GM21360 (cell line): Measurements from ENCODE around the gene TNNI3K.

ENCODE experiments used
- ATAC-seq: cut with Tn5 transposase; IDR thresholded peaks from one replicate; pipeline ENCODE4 v1.9.1; 2021; ENCODE audit warnings: mild to moderate bottlenecking, moderate library complexity; ENCODE audit not compliant: unreplicated experiment

Gene TNNI3K

GRCh38 chr1:74286414-74286813, 51.2 kb downstream of the TNNI3K start:
- ATAC-seq: no peak

DNA sequence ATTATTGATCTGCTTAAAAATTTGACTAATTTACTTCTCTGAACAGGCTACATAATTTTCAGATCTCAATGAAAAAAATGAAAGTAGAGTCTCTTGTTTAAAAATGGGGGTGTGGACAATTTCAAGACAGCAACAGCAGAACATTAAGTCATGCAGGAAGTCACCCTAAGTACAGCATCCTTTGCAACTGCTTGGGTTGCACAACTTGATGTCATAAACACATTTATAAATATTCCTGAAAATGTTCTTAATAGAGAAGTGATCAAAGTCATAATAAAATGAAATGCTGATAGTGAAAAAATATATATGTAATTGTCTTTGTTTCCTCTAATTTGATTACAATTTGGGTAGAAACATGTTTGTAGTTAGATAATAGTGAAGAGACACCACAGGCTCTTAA, 79.3 kb downstream of the TNNI3K start:
- no peak for ATAC-seq

GRCh38 chr1:74316302-74316701, 81.1 kb downstream of the TNNI3K start:
- no peak for ATAC-seq

- ATAC-seq: no peak
Observed at GRCh38 chr1:74317663-74318062, 82.5 kb downstream of the TNNI3K start.

GRCh38 chr1:74323937-74324473, 88.8 kb downstream of the TNNI3K start:
- ATAC-seq: no peak

- ATAC-seq: no peak
Observed at GRCh38 chr1:74324684-74325448, 89.7 kb downstream of the TNNI3K start.

GRCh38 chr1:74328851-74329250, 93.7 kb downstream of the TNNI3K start:
- ATAC-seq: no peak

DNA sequence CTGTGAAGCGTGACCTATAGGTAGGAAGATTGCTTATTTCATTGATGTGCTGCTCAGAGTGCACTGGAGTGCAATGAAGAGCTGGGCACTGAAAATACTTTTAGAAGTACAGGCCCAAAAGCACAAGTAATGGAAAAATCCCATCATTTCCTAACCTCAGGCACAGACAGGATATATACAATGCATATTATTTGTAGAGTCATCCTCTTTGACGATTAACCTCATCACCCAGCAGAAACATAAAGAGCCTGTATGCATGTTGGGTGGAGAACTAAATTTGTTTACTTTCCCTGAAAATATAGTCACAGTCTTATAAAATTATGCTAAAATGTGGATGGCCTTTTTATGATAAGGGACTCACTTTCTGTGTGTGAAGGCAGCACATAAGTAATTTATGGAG, 98.1 kb downstream of the TNNI3K start:
- no peak for ATAC-seq

- ATAC-seq: no peak
Observed at GRCh38 chr1:74334147-74334546, 99.0 kb downstream of the TNNI3K start.

GRCh38 chr1:74340656-74341055, 105.5 kb downstream of the TNNI3K start:
- no peak for ATAC-seq

GRCh38 chr1:74341702-74342339, 106.6 kb downstream of the TNNI3K start:
- no peak for ATAC-seq

DNA sequence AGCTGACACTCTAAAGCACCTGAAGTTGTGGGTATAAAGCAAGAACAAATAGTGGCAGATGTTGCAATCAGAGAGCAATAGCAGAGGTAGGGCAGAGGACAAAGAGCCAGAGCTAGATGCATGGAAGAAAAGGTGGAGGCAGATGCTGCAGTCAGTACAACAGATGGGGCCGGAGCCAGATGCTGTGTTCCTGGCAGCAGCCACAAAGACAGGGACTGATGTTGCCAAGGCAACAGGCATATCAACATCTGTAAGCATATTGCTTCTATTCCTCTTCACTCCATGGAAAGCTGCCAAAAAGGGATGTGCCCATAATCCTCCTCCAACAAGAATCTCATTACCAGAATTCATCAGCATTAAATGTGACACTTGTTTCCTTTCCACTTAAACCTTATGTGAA, 108.0 kb downstream of the TNNI3K start:
- no peak for ATAC-seq

DNA sequence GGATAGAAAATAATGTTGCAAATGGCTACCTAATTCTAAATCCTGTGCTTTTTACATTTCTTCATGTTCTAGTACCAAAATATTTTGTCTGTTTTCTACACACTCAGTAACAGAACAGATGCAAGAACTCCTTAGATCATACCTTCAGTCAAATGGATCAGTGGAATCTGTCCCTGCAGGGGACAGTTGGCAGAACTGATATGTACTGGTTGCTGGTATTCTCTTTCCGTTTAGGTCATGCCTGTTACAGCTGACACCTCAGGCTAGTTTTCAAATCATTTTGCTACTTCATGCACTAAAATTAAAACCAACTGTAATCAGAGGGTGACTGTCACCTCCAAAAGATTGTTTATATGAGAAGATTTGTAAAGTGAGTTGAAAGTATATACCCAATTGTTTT, 109.2 kb downstream of the TNNI3K start:
- ATAC-seq: no peak

DNA sequence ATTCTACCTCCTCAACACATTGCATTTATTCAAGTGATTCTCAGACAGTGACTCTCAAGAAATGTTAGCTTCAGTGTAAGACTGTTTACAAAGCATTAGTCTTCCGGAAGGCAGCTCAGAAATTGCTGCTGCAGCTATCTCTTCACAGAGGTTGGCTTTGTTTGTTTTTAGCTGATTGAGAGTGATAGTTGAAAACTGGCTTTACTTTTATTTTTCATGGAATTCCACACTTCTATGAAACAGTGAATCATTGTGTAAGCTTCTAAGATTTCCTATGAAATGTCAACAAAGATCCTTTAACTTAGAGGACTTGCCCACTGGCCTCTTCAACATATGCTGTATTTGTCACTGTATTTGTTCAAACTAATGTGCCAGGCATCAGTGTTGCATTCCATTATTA, 121.3 kb downstream of the TNNI3K start:
- no peak for ATAC-seq

DNA sequence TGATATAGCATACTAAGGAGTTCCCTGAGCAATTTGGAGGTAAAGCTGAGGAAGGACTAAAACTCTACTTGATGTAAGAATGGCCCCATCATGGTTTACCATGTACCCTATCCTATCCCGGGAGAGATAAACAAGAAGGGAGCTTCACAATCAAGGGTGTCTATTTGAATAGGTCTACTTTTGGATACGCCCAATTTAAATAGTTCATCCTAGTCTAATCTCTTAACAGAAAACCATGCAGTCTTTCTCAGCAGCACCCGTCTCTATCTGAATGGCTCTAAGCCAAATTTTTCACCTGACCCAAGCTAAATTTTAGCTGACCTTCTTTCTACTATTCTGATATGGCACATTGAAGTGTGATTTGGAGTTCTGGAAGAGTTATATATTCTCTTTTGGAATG, 122.0 kb downstream of the TNNI3K start:
- ATAC-seq: no peak

DNA sequence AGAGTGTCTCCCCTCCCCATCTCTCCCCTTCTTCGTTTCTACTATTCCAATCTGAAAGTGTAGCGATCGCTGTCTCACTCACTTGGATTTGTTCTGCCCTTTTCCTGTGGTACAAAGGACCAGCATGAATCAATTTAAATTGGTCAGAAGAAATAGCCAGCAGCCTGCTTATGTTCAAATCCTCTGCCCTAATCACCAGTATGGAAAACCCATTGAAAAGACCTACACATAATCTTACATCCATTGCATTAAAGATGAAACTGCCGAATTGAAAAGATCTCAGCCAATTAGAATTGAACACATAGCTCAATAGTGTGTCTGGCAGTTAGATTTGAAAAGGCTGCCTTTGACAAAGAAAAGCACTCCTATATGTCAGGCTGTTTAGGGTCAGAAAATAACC, 122.6 kb downstream of the TNNI3K start:
- no peak for ATAC-seq

- ATAC-seq: no peak
Observed at GRCh38 chr1:74362691-74363090, 127.5 kb downstream of the TNNI3K start.

DNA sequence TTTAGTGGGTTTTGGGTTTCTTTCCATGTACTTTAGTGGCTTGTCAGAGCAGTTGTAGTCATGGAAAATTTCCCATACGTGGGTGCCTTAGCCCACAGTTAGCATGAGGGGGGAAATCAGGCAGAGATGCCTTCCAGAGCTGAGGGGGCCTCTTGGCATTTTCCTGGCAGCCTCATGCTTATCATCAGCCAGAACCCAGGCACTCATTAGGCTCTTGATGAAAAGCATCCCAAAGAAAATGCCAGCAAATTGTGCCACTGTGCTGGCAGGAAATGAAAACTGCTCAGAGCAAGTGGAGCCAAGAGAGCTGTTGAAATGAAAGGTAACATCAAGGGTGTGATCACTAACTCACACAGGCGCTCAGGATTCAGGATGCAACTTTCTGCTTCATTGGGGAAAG, 128.0 kb downstream of the TNNI3K start:
- ATAC-seq: no peak

DNA sequence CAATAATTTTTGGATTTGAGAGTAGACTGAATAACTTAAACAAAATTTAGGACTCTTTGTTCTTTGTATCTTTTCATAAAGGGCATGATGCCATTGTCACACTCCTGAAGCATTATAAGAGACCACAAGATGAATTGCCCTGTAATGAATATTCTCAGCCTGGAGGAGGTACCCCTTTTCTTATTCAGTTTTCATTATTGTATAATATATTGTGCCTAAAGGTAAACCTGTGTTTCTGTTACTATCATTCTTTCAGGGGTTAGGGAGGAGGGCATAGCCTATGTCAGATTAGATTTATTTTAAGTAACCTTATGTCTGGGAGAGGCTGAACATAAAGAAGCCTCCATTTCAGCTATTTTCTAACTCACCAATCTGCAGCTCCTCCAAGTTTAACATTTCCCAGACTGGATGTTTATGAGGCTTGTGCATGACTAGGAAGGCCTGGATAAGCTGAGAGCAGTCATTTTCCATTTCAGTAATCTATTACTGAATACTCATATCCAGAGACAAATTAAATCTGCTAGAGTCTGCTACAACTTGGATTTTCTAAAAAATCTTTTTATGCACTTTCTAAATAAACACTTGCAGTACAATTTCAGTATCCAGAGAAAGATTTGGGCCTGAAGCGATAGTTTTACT, 132.1 kb downstream of the TNNI3K start:
- no peak for ATAC-seq

DNA sequence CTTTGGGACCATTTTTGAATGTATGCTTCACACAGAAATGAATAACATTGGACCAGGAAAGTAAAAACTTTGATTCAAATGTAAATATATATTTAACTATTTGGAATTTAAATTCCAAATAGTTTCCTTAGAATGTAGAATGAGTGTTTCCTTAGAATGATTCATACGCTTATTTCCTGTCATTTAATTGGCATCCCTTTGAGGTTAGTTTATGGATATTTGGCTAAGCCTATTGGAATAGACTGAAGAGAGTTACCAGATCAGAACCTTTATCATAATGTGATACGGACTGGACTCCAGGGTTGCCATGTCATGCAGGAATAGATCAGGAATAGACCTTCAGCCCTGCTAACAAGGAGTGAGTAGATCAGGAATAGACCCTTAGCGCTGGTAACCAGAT, 133.1 kb downstream of the TNNI3K start:
- no peak for ATAC-seq

DNA sequence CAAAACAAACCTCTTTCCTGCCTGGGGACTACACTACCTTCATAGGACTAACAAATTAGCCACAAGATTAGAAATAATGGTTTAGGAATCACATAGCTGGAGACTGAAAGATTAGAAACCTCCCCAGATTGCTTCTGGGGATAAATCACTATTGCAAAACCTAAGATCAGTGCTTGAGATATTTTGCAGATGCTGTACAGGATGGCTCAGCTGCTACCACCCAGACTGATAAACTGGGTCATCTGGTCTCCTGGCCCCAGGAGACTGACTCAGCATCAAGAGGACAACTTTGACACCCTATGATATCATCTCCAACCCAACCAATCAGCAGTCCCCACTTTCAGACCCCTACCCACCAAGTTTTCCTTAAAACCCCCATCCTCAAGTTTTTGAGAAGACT, 140.2 kb downstream of the TNNI3K start:
- ATAC-seq: no peak

- ATAC-seq: no peak
Observed at GRCh38 chr1:74380252-74380651, 145.1 kb downstream of the TNNI3K start.
